SJSA1 (cell line): ENCODE data around the gene ANKRD17. TPM values are rescaled to one million over a fixed set of nuclear protein-coding genes. Genes with fewer than 3 reads are reported as not detected.
"Not testable (repeated sequence)": the region's sequence is repeated elsewhere in the genome, so short reads cannot be mapped to it uniquely, and the experiment has no call there.

Experiments used
- DNase-seq, 2 experiments: peaks; one replicate each; pipeline ENCODE4 v3.0.0-alpha.2; 2015 to 2020; ENCODE audit warnings: low spot score in 2 of 2, low read depth in 1 of 2
- H3K27ac ChIP-seq: fragments of 250-450 bp; sonication (Bioruptor Pico); 2 replicates; pipeline ENCODE4 v1.5.1; 2020; ENCODE audit warnings: mild to moderate bottlenecking, moderate library complexity
- H3K27me3 ChIP-seq: fragments of 250-450 bp; sonication (Bioruptor Pico); replicated peaks from 2 replicates; pipeline ENCODE4 v1.5.1; 2020; ENCODE audit warnings: mild to moderate bottlenecking, moderate library complexity
- H3K36me3 ChIP-seq: fragments of 250-450 bp; sonication (Bioruptor Pico); 2 replicates; pipeline ENCODE4 v1.5.1; 2020; ENCODE audit warnings: mild to moderate bottlenecking
- H3K4me1 ChIP-seq: fragments of 250-450 bp; sonication (Bioruptor Pico); replicated peaks from 2 replicates; pipeline ENCODE4 v1.6.1; 2021; ENCODE audit warnings: mild to moderate bottlenecking
- H3K4me3 ChIP-seq: fragments of 250-450 bp; sonication (Bioruptor Pico); 2 replicates; pipeline ENCODE4 v1.5.1; 2020; ENCODE audit warnings: mild to moderate bottlenecking
- H3K9me3 ChIP-seq: fragments of 250-450 bp; sonication (Bioruptor Pico); replicated peaks from 2 replicates; pipeline ENCODE4 v1.5.1; 2020; ENCODE audit warnings: mild to moderate bottlenecking
- total RNA-seq: library from RNA; depleted of rRNA; stranded (reverse); fragments of >200 nt; shearing (Covaris generic); gene quantifications from 2 replicates; pipeline ENCODE4 v1.2.3, GENCODE V29; 2014; rRNA removed

Gene ANKRD17, protein sequence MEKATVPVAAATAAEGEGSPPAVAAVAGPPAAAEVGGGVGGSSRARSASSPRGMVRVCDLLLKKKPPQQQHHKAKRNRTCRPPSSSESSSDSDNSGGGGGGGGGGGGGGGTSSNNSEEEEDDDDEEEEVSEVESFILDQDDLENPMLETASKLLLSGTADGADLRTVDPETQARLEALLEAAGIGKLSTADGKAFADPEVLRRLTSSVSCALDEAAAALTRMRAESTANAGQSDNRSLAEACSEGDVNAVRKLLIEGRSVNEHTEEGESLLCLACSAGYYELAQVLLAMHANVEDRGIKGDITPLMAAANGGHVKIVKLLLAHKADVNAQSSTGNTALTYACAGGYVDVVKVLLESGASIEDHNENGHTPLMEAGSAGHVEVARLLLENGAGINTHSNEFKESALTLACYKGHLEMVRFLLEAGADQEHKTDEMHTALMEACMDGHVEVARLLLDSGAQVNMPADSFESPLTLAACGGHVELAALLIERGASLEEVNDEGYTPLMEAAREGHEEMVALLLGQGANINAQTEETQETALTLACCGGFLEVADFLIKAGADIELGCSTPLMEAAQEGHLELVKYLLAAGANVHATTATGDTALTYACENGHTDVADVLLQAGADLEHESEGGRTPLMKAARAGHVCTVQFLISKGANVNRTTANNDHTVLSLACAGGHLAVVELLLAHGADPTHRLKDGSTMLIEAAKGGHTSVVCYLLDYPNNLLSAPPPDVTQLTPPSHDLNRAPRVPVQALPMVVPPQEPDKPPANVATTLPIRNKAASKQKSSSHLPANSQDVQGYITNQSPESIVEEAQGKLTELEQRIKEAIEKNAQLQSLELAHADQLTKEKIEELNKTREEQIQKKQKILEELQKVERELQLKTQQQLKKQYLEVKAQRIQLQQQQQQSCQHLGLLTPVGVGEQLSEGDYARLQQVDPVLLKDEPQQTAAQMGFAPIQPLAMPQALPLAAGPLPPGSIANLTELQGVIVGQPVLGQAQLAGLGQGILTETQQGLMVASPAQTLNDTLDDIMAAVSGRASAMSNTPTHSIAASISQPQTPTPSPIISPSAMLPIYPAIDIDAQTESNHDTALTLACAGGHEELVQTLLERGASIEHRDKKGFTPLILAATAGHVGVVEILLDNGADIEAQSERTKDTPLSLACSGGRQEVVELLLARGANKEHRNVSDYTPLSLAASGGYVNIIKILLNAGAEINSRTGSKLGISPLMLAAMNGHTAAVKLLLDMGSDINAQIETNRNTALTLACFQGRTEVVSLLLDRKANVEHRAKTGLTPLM (N-terminal part only)
- 26.3 and 36.8 TPM in 2 replicates for total RNA-seq

DNA sequence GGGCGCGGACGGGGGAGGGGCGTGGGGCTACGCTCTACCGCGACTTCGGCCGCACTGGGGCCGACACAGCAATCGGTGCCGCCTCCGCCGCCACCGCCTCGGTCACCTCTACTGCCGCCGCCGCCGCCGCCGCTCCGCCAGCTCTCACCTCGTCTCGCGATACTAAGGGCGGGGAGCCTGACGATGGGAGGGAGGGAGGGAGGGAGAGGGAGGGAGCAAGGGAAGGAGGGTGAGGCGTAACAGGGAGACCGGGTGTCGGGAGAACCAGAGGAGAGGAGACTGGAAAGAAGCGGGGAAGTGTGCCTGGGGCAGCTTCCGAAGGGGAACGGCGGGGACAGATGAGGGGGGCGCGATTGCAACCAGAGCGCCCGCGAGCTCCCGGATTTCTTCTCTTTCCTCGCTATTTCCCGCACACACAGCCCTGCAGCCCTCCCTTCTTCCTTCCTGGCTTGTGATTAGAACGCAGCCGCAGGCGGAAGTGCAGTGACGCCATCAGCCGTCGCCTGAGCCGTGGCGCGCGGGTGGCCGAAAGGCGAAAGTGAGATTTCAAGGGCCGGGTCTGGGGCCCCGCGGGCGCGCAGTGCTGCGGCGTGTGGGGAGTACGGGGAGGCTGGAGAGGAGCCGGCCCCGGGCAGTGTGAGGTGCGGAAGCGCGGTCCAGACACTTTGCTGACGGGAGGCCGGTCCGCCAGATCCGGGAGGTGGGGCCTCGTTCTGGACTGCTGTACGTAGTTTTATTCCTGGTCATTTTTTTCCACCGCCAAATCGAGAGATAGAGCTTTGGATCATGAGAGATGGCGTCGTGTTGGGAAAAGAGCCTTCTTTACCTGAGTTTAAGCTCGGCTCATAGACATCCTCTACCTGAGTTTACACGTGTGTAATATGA is at the start of gene ANKRD17:
Gene ANKRD17, minus strand, starts transcription at position 113 of the 885 bp plus-strand sequence. CDS start 130 bp downstream, outside the sequence.
- Histone ChIP-seq H3K36me3 (peaks cover 15% of the 10 kb centered on the region), H3K27me3 (no peaks in the 10 kb centered on the region), H3K4me1 (peaks cover 9% of the 10 kb centered on the region), H3K9me3 (no peaks in the 10 kb centered on the region), H3K27ac (peak within 1 kb of the TSS; percentile 97), H3K4me3 (peak within 1 kb of the TSS; percentile 69)
- peak; percentile 94 to 99 for DNase-seq

DNA sequence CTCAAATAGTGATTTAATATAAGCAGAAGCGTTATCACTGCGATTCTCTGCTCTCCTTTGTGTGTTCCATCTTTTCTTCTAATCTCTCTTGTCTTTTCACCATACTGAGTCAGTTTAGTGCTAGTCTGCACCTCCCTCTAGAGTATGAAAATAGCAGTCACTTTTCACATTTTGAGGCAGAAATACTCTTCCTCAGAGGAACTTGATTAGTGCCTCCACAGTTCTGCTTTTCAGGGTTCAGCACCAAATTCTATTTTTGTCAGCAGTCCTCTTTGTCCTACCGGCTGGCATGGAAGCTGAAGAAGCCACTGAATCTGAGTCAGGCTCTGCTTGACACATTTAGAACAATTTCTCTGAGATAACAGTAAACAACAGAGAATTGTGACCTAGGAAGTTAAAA is 49.7 kb upstream of the ANKRD17 start:
- no peak overlapping the region for H3K4me3 ChIP-seq
- no peaks in the 10 kb centered on the region for H3K36me3 ChIP-seq
- peaks cover 16% of the 10 kb centered on the region for H3K4me1 ChIP-seq
- H3K27ac ChIP-seq, result peak overlapping the region; percentile 23; the same call in 1 of the 2 replicates
- peak in 1 of 2 experiments; percentile 43 for DNase-seq
- H3K9me3 ChIP-seq, result peaks cover 3% of the 10 kb centered on the region; the same call in 1 of the 2 replicates
- H3K27me3 ChIP-seq, result no peaks in the 10 kb centered on the region

DNA sequence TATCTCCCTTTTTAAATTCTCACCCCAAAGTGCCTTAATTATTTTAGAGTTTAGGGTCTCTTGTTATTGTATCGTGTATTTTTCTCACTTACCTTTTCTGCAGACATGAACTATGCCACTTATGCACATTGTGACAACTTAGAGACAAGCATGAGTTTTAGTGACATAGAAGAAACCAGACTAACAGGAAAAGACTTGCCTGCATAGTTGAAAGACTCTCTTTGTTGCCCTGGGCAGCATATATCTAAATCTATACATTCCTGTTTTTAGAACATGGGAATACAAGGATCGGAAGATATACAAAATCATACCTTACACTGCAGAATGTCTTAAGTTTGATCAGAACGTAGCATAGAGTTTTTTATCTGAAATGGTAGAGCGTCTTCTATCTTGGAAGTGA is 45.1 kb upstream of the ANKRD17 start:
- peaks cover 8% of the 10 kb centered on the region for H3K4me1 ChIP-seq
- no peak overlapping the region for H3K27ac ChIP-seq
- H3K36me3 ChIP-seq, result no peaks in the 10 kb centered on the region
- H3K27me3 ChIP-seq, result no peaks in the 10 kb centered on the region
- DNase-seq, result no peak
- H3K4me3 ChIP-seq, result no peak overlapping the region
- H3K9me3 ChIP-seq, result no peaks in the 10 kb centered on the region

DNA sequence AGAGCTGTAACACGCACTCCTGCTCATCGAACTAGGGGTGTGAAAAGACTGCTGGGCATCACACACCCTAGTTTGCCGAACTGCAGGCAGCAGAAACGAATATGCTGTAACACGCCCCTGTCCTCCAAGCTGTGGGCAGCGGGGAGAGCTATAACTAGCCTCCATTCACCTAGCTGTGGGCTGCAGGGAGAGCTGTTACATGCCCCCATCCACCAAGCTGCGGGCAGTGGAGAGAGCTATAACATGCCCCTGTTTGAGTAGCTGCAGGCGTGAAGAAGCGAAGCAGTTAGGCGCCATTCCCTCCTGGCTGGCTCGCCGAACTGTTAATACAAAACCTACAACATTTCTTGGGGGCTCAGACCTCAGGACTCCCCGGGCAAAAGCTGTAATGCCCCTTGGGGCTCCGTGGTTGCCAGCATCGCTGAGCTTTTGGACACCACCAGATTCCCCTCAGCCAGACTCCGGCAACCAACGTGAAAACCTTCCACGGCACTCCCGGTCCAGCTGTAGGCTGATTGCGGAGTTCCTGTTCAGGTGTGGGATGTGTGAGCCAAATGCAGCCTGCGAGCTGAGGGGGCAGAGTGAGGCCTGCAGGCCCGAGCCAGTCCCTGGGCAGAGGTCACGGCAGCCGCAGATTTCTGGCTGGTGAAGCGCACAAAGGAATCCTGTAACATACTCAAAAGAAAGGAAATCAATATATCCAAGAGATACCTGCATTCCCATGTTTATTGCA is 41.1 kb upstream of the ANKRD17 start:
- Histone ChIP-seq H3K4me3 (no peak overlapping the region), H3K4me1 (no peaks in the 10 kb centered on the region), H3K27me3 (no peaks in the 10 kb centered on the region), H3K27ac (no peak overlapping the region), H3K9me3 (no peaks in the 10 kb centered on the region), H3K36me3 (no peaks in the 10 kb centered on the region)
- no peak for DNase-seq

DNA sequence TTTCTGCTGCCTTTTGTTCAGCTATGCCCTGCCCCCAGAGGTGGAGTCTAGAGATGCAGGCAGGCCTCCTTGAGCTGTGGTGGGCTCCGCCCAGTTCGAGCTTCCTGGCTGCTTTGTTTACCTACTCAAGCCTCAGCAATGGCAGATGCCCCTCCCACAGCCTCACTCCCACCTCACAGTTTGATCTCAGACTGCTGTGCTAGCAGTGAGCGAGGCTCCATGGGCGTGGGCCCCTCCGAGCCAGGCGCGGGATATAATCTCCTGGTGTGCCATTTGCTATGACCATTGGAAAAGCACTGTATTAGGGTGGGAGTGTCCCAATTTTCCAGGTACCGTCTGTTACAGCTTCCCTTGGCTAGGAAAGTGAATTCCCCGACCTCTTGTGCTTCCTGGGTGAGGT is 34.1 kb upstream of the ANKRD17 start:
- DNase-seq, H3K36me3 ChIP-seq, H3K9me3 ChIP-seq, H3K27ac ChIP-seq, H3K4me3 ChIP-seq, H3K27me3 ChIP-seq, H3K4me1 ChIP-seq: not testable (repeated sequence)

DNA sequence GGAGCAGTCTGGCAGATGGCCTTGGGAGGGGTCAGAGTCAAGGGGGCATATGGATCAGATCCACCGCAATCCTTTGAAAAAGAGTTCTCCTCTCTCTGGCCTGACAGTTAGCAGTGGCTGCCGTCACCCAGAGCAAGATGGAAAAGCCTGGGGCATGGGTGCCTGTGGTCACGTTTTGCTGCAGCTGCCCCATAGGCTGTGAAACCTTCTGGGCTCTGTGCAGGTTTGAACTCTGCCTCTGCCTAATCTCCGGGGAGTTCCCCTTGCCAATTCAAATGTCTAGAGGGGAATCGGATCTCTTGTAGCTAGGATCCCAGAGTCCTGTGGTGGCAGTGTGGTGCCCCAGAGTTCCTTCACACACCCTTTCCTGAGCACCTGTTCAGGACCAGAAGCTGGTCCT is 23.4 kb upstream of the ANKRD17 start:
- no peaks in the 10 kb centered on the region for H3K36me3 ChIP-seq
- H3K27me3 ChIP-seq, result no peaks in the 10 kb centered on the region
- H3K4me3 ChIP-seq, result no peak overlapping the region
- H3K9me3 ChIP-seq, result no peaks in the 10 kb centered on the region
- H3K4me1 ChIP-seq, result no peaks in the 10 kb centered on the region
- H3K27ac ChIP-seq, result no peak overlapping the region
- DNase-seq, result no peak

DNA sequence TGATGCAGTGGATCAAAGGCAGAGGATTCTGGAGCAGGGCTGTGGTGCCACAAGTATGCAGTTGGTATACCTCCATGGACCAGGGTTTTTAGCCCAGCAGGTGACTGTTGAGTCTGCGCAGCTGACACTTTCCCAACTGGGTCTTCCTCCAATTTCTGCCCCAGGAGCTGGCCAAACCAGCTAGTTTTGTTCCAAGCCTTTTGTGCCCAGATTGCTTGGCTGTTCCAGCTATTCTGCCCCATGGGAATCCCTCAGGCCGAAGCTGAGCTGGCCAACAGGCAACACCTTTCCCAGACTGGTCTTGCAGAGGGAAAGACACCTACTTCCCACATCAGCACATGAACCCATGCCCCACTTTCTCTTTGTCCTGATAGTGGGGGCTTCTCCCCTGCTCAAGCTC is 22.8 kb upstream of the ANKRD17 start:
- H3K36me3 ChIP-seq, result no peaks in the 10 kb centered on the region
- H3K27me3 ChIP-seq, result no peaks in the 10 kb centered on the region
- no peaks in the 10 kb centered on the region for H3K4me1 ChIP-seq
- no peak overlapping the region for H3K27ac ChIP-seq
- no peak for DNase-seq
- no peak overlapping the region for H3K4me3 ChIP-seq
- no peaks in the 10 kb centered on the region for H3K9me3 ChIP-seq

DNA sequence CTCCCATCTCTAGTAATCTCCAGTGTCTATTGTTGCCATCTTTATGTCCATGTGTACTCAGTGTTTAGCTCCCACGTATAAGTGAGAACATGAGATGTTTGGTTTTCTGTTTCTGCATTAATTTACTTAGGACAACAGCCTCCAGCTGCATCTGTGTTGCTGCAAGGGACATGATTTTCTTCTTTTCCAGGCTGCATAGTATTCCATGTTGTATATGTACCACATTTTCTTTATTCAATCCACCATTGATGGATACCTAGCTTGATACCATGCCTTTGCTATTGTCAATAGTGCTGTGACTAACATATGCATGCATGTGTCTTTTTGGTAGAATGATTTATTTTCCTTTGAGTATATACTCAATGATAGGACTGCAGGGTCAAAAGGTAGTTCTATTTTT is 18.6 kb upstream of the ANKRD17 start:
- Histone ChIP-seq H3K9me3 (no peaks in the 10 kb centered on the region), H3K36me3 (no peaks in the 10 kb centered on the region), H3K27ac (no peak overlapping the region), H3K4me3 (no peak overlapping the region), H3K4me1 (no peaks in the 10 kb centered on the region), H3K27me3 (no peaks in the 10 kb centered on the region)
- DNase-seq, result no peak

DNA sequence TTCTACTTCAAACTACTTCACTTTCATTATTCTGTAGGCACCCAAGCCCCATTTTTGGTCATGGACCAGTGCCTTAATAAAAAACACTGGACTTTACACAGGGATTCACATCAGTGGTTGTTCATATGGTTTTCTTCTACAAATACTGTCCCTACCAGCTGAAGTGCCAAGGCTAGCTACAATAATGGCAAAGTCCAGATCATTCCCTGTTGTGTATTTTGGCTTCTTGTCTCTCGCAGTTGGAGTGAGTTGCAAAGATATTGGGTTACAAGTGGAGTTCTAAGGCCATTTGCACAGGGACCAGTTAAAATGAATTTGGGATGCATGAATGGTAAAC is 16.7 kb upstream of the ANKRD17 start:
- no peaks in the 10 kb centered on the region for H3K4me1 ChIP-seq
- H3K36me3 ChIP-seq, result no peaks in the 10 kb centered on the region
- H3K9me3 ChIP-seq, result no peaks in the 10 kb centered on the region
- H3K27ac ChIP-seq, result no peak overlapping the region
- H3K27me3 ChIP-seq, result no peaks in the 10 kb centered on the region
- no peak overlapping the region for H3K4me3 ChIP-seq
- DNase-seq, result no peak

DNA sequence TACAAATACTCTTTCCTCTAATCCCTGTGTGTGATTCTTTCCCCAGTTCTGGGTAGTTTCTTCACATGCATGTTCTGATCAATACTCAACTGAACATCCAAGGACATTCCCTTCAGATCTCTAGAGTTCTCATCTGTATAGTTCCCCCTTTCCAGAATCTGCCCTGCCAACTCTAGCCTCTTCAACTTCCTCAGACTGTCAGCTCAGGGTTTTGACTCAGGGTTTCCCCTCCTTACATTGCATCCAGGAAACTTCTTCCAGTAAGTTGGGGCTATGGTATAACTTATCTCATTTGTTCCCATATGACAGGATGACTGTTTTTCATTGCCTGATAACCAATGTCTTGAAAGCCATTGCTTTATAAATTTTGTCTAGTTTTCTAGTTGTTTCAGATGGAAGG is 14.2 kb upstream of the ANKRD17 start:
- no peak overlapping the region for H3K27ac ChIP-seq
- no peaks in the 10 kb centered on the region for H3K27me3 ChIP-seq
- no peaks in the 10 kb centered on the region for H3K9me3 ChIP-seq
- DNase-seq, result no peak
- H3K4me1 ChIP-seq, result no peaks in the 10 kb centered on the region
- no peak overlapping the region for H3K4me3 ChIP-seq
- H3K36me3 ChIP-seq, result no peaks in the 10 kb centered on the region

DNA sequence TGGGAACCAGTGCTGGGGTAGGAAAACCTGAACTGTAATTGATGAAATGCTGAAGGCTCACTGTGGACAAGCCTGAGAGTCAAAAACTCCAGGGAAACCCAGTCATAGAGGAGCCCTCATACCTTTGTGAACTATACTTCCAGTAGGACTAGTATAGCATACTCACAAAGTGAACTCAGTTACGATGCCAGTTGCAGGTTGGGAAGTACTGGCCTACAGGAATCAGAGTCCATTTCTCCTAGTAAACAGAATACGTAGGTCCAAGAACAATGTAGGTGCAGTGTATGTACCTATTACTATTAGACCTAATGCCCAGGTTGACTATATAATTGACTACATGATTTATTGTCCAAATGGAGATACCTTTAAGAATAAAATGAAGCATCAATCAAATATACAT is 8.5 kb upstream of the ANKRD17 start:
- Histone ChIP-seq H3K9me3 (no peaks in the 10 kb centered on the region), H3K27me3 (no peaks in the 10 kb centered on the region), H3K27ac (no peak overlapping the region), H3K36me3 (no peaks in the 10 kb centered on the region), H3K4me1 (no peaks in the 10 kb centered on the region), H3K4me3 (no peak overlapping the region)
- DNase-seq, result no peak

DNA sequence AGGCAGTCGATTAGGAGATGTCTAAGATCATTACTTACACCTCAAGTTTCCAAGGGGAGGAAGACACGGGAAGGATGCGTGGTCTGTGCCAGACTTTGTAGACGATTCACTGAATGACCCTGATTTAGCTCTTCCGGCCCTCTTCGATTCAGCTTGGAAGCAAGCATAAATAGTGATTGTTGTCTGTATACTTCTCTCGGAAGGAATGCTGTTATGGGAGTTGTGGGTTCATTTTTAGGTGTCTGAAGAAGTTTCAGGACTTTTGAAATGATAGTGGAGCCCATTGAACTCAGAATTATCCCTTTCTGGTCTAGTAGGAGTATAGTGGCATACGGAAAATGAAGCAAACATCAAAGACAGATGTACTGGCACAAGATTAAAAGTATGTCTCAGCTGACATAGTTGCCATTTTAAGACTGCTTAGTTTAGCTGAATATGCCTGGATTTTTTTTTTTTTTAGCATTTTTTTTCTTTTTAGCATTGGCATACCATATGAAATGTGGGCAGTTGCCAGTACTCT is 1.0 kb upstream of the ANKRD17 start:
- DNase-seq, result no peak
- Histone ChIP-seq H3K4me1 (peaks cover 9% of the 10 kb centered on the region), H3K4me3 (peak overlapping the region; percentile 69), H3K36me3 (peaks cover 15% of the 10 kb centered on the region), H3K27me3 (no peaks in the 10 kb centered on the region), H3K9me3 (no peaks in the 10 kb centered on the region), H3K27ac (peak overlapping the region; percentile 97)
